H1 (cell line): Measurements from ENCODE around the gene TEX11.

Experiments
- BACH1 ChIP-seq: IDR thresholded peaks from 2 replicates; pipeline ENCODE4 v1.6.1; 2012; ENCODE audit warnings: low read length, improper control_type of control experiment
- CHD2 ChIP-seq: IDR thresholded peaks from 2 replicates; pipeline ENCODE4 v1.6.1; 2012; ENCODE audit warnings: low read length, improper control_type of control experiment
- EP300 ChIP-seq, 2 experiments: IDR thresholded peaks; 1 replicate in 1 of 2; 2 replicates in 1 of 2; pipeline ENCODE4 v1.6.1; 2011 to 2012; ENCODE audit warnings: low read depth in 2 of 2, low read length in 2 of 2, mild to moderate bottlenecking in 2 of 2, borderline replicate concordance in 1 of 2, inconsistent platforms in 1 of 2, moderate library complexity in 1 of 2
- EZH2 ChIP-seq: fragments of 200-600 bp; sonication (generic); IDR thresholded peaks from 2 replicates; pipeline ENCODE4 v1.7.1; 2012; ENCODE audit warnings: low read depth, mild to moderate bottlenecking, moderate library complexity, low read length, inconsistent platforms; ENCODE audit not compliant: severe bottlenecking
- KDM1A ChIP-seq: fragments of 200-600, 300-600 bp; sonication (generic); IDR thresholded peaks from 2 replicates; pipeline ENCODE4 v1.7.1; 2016; ENCODE audit warnings: mild to moderate bottlenecking, low read length, borderline replicate concordance
- POLR2A ChIP-seq, 2 experiments: IDR thresholded peaks; 1 replicate in 1 of 2; 2 replicates in 1 of 2; pipeline ENCODE4 v1.6.1; 2011; ENCODE audit warnings: low read depth in 2 of 2, low read length in 2 of 2, mild to moderate bottlenecking in 2 of 2; ENCODE audit errors: control extremely low read depth in 1 of 2
- POLR2AphosphoS5 ChIP-seq: IDR thresholded peaks from 2 replicates; pipeline ENCODE4 v1.6.1; 2011; ENCODE audit warnings: low read depth, low read length
- SIRT6 ChIP-seq: IDR thresholded peaks from one replicate; pipeline ENCODE4 v1.7.1; 2012; ENCODE audit warnings: low read length, inconsistent platforms
- SP2 ChIP-seq: IDR thresholded peaks from 2 replicates; pipeline ENCODE4 v1.6.1; 2012; ENCODE audit warnings: mild to moderate bottlenecking, low read length, inconsistent platforms
- TAF1 ChIP-seq: IDR thresholded peaks from 2 replicates; pipeline ENCODE4 v1.6.1; 2011; ENCODE audit warnings: mild to moderate bottlenecking, low read depth, low read length
- TBP ChIP-seq: IDR thresholded peaks from 2 replicates; pipeline ENCODE4 v1.6.1; 2011; ENCODE audit warnings: low read depth, low read length, improper control_type of control experiment
- TF ChIP-seq, protein P1 (sequence below), 3 experiments: IDR thresholded peaks; 1 replicate in 2 of 3; 2 replicates in 1 of 3; pipeline versions ENCODE4 v1.5.1 to v1.6.1; 2011; ENCODE audit warnings: low read length in 3 of 3, mild to moderate bottlenecking in 3 of 3, inconsistent platforms in 2 of 3, low read depth in 1 of 3, moderate library complexity in 1 of 3; ENCODE audit not compliant: insufficient read depth in 1 of 3; ENCODE audit errors: control extremely low read depth in 1 of 3

DNA sequence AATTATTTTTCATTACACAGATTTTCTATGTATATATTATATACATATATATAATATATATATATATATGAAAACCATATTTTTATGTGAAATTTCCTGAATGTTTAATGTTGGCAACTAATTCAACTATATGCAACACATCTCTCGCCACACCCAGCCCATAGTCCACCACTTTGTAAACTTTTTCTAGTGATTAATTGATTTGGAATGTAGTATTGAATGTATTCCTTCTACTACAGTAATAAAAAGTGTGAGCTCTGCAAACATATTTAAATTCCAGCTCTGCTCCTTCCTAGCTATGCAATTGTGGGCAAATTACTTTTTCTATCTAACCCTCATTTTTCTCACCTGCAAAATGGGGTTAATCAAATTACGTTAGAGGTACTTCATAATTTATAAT is 187.8 kb downstream of the TEX11 start:
- TF ChIP-seq SP2 (no peak), POLR2A (IDR thresholded peaks at IDR 0.05; ENCODE audit: control extremely low read depth in 1 of 2, low read depth in 2 of 2, low read length in 2 of 2) (no peak), EZH2 (no peak), BACH1 (no peak), SIRT6 (no peak), TBP (no peak), TAF1 (no peak), EP300 (IDR thresholded peaks at IDR 0.05; ENCODE audit: borderline replicate concordance in 1 of 2, low read depth in 2 of 2, low read length in 2 of 2) (no peak), CHD2 (no peak), POLR2AphosphoS5 (no peak), KDM1A (no peak)
- TF ChIP-seq, protein P1, sequence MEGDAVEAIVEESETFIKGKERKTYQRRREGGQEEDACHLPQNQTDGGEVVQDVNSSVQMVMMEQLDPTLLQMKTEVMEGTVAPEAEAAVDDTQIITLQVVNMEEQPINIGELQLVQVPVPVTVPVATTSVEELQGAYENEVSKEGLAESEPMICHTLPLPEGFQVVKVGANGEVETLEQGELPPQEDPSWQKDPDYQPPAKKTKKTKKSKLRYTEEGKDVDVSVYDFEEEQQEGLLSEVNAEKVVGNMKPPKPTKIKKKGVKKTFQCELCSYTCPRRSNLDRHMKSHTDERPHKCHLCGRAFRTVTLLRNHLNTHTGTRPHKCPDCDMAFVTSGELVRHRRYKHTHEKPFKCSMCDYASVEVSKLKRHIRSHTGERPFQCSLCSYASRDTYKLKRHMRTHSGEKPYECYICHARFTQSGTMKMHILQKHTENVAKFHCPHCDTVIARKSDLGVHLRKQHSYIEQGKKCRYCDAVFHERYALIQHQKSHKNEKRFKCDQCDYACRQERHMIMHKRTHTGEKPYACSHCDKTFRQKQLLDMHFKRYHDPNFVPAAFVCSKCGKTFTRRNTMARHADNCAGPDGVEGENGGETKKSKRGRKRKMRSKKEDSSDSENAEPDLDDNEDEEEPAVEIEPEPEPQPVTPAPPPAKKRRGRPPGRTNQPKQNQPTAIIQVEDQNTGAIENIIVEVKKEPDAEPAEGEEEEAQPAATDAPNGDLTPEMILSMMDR (IDR thresholded peaks at IDR 0.05; ENCODE audit: control extremely low read depth in 1 of 3, insufficient read depth in 1 of 3, low read depth in 1 of 3, low read length in 3 of 3): no peak
